Ascending aorta (tissue), 2 donors: ENCODE measurements around the gene ZCCHC2. TPM values are rescaled to one million over a fixed set of nuclear protein-coding genes. Genes with fewer than 3 reads are reported as not detected.

Source experiments
- DNase-seq, 2 donors: peaks; one replicate each; pipeline ENCODE4 v3.0.0-alpha.2; 2019; ENCODE audit warnings: low spot score in 2 of 2
- H3K27ac ChIP-seq, 2 donors: fragments of 200-600 bp; sonication (generic); one replicate each; pipeline ENCODE4 v1.5.1; 2016 to 2017; ENCODE audit warnings: mild to moderate bottlenecking in 1 of 2
- H3K27me3 ChIP-seq: fragments of 200-600 bp; sonication (generic); one replicate; pipeline ENCODE4 v1.5.1; 2017
- H3K36me3 ChIP-seq, 2 donors: fragments of 200-600 bp; sonication (generic); one replicate each; pipeline ENCODE4 v1.5.1; 2016
- H3K4me1 ChIP-seq, 2 donors: fragments of 200-600 bp; sonication (generic); one replicate each; pipeline ENCODE4 v1.5.1; 2016 to 2017; ENCODE audit warnings: mild to moderate bottlenecking in 1 of 2
- H3K4me3 ChIP-seq, 2 donors: fragments of 200-600 bp; sonication (generic); one replicate each; pipeline ENCODE4 v1.5.1; 2016 to 2017; ENCODE audit warnings: mild to moderate bottlenecking in 1 of 2
- H3K9me3 ChIP-seq, 2 donors: fragments of 200-600 bp; sonication (generic); one replicate each; pipeline ENCODE4 v1.5.1; 2016
- intact Hi-C: fragments of 100-400 bp; cut with DNase I; formaldehyde crosslinking; loops from one replicate; pipeline ENCODE4 v1.15.1; 2023
- total RNA-seq: library from RNA; depleted of rRNA; stranded (reverse); fragments of >200 nt; gene quantifications from one replicate; pipeline ENCODE4 v1.1.0, GENCODE V29; 2016
- TF ChIP-seq, protein P1 (sequence below), 3 experiments: fragments of 200-600 bp in 2 of 3; fragments of 450-650 bp in 1 of 3; sonication (generic) in 2 of 3; IDR thresholded peaks; one replicate each; pipeline ENCODE4 v1.5.1; 2016 to 2019; ENCODE audit warnings: antibody characterized with exemption in 3 of 3, mild to moderate bottlenecking in 1 of 3, moderate library complexity in 1 of 3

ZCCHC2 gene
- total RNA-seq, 1 donor from 2014 or later: 22.9 TPM

DNA sequence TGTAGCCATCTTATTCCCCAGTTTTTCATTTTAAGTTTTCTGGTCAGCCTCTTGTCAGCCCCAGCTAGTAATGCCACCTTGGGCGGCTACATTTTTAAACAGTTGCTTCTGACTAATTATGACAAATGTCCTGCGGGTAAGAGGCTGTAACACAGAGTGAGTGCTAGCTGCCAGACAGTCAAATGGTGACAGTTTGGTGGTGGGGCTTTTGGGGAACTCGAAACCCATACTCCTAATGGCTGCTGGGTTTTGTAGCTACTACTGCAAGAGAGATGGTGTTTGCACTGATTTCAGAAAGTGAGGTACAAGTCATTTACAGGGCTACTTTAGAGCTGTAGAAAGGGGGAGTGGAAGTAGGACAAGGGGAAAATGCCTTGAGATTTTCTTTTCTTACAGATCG is 48.2 kb downstream of the ZCCHC2 start:
- peaks cover 58 to 68% of the 10 kb centered on the region in 2 donors for H3K36me3 ChIP-seq
- intact Hi-C loops: no loop called here
- TF ChIP-seq, protein P1, sequence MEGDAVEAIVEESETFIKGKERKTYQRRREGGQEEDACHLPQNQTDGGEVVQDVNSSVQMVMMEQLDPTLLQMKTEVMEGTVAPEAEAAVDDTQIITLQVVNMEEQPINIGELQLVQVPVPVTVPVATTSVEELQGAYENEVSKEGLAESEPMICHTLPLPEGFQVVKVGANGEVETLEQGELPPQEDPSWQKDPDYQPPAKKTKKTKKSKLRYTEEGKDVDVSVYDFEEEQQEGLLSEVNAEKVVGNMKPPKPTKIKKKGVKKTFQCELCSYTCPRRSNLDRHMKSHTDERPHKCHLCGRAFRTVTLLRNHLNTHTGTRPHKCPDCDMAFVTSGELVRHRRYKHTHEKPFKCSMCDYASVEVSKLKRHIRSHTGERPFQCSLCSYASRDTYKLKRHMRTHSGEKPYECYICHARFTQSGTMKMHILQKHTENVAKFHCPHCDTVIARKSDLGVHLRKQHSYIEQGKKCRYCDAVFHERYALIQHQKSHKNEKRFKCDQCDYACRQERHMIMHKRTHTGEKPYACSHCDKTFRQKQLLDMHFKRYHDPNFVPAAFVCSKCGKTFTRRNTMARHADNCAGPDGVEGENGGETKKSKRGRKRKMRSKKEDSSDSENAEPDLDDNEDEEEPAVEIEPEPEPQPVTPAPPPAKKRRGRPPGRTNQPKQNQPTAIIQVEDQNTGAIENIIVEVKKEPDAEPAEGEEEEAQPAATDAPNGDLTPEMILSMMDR (IDR thresholded peaks at IDR 0.05): no peak
- no peaks in the 10 kb centered on the region for H3K9me3 ChIP-seq
- no peak for DNase-seq
- no peaks in the 10 kb centered on the region for H3K4me1 ChIP-seq
- no peak overlapping the region for H3K4me3 ChIP-seq
- H3K27me3 ChIP-seq: no peaks in the 10 kb centered on the region
- no peak overlapping the region for H3K27ac ChIP-seq

- no peaks in the 10 kb centered on the region for H3K9me3 ChIP-seq
- H3K27me3 ChIP-seq: no peaks in the 10 kb centered on the region
- TF ChIP-seq, protein P1 (IDR thresholded peaks at IDR 0.05): no peak
- no peak overlapping the region for H3K4me3 ChIP-seq
- intact Hi-C loops: no loop called here
- no peak for DNase-seq
- peaks cover 59 to 62% of the 10 kb centered on the region in 2 donors for H3K36me3 ChIP-seq
- no peak overlapping the region for H3K27ac ChIP-seq
- no peaks in the 10 kb centered on the region for H3K4me1 ChIP-seq
Observed at GRCh38 chr18:62571648-62572047, 48.8 kb downstream of the ZCCHC2 start.

DNA sequence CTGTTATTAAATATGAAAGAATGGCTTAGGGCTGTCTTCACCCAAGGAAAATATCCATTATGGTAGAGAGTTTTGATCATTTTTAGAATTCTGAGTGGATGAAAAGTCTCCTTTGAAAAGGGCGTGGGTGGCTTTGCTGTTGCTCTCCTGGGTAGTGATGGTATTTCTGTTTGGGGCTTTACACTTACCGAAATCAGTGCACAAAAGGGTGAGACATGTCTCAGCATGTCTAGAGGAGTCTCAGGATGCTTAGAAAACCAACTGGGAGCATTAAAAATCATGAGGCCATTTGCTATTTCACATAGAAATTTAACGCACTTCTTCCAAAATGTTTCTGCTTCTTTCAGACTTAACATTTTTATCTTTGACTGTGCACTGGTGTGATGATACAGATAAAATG is 49.6 kb downstream of the ZCCHC2 start:
- H3K27ac ChIP-seq: no peak overlapping the region
- no peak for DNase-seq

DNA sequence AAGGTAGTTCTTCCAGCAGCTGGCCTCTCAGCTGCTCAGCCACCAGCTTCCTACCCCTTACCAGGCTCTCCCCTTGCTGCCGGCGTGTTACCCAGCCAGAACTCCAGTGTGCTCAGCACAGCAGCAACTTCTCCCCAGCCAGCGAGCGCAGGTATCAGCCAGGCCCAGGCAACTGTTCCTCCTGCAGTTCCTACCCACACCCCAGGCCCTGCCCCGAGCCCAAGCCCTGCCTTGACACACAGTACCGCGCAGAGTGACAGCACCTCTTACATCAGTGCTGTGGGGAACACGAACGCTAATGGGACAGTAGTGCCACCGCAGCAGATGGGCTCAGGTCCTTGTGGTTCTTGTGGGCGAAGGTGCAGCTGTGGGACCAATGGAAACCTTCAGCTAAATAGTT is 52.0 kb downstream of the ZCCHC2 start:
- H3K9me3 ChIP-seq: no peaks in the 10 kb centered on the region

More for the DNA sequence above, 49.6 kb downstream of the ZCCHC2 start:
- Histone ChIP-seq H3K4me3 (no peak overlapping the region), H3K27me3 (no peaks in the 10 kb centered on the region), H3K4me1 (no peaks in the 10 kb centered on the region), H3K36me3 (peaks cover 54 to 62% of the 10 kb centered on the region in 2 donors), H3K9me3 (no peaks in the 10 kb centered on the region)
- intact Hi-C loops: no loop called here
- TF ChIP-seq, protein P1 (IDR thresholded peaks at IDR 0.05): no peak

GRCh38 chr18:62576271-62576670 is 53.4 kb downstream of the ZCCHC2 start:
- no peaks in the 10 kb centered on the region for H3K9me3 ChIP-seq
- peaks cover 37 to 44% of the 10 kb centered on the region in 2 donors for H3K36me3 ChIP-seq
- no peaks in the 10 kb centered on the region for H3K4me1 ChIP-seq
- H3K27me3 ChIP-seq: no peaks in the 10 kb centered on the region
- no peak for DNase-seq
- intact Hi-C loops: no loop called here
- TF ChIP-seq, protein P1 (IDR thresholded peaks at IDR 0.05): no peak
- H3K4me3 ChIP-seq: no peak overlapping the region
- H3K27ac ChIP-seq: no peak overlapping the region

More for the DNA sequence above, 52.0 kb downstream of the ZCCHC2 start:
- H3K4me3 ChIP-seq: no peak overlapping the region
- TF ChIP-seq, protein P1 (IDR thresholded peaks at IDR 0.05): no peak
- intact Hi-C loops: no loop called here
- H3K36me3 ChIP-seq: peaks cover 51 to 57% of the 10 kb centered on the region in 2 donors
- H3K27ac ChIP-seq: no peak overlapping the region
- no peaks in the 10 kb centered on the region for H3K27me3 ChIP-seq
- no peaks in the 10 kb centered on the region for H3K4me1 ChIP-seq
- DNase-seq: no peak
